HepG2 (cell line): ENCODE measurements around the gene SGK1. TPM values are rescaled to one million over a fixed set of nuclear protein-coding genes. Genes with fewer than 3 reads are reported as not detected.

Experiments used
- ARID3A ChIP-seq: IDR thresholded peaks from 2 replicates; pipeline ENCODE4 v1.6.1; 2012; ENCODE audit warnings: low read depth, low read length, improper control_type of control experiment
- DNMT3B ChIP-seq: conservative IDR thresholded peaks from 2 replicates; pipeline ENCODE4 v1.6.1; 2016; ENCODE audit warnings: missing biosample characterization, control low read depth
- ELF4 ChIP-seq: sonication (generic); formaldehyde crosslinking; IDR thresholded peaks from 2 replicates; pipeline ENCODE4 v1.5.0; 2020; ENCODE audit warnings: missing genetic modification reagents, mild to moderate bottlenecking, moderate library complexity, borderline replicate concordance
- PAWR ChIP-seq: sonication (generic); formaldehyde crosslinking; IDR thresholded peaks from 2 replicates; pipeline ENCODE4 v1.4.0; 2020; ENCODE audit warnings: missing genetic modification reagents, mild to moderate bottlenecking, borderline replicate concordance
- PBX2 ChIP-seq: IDR thresholded peaks from 2 replicates; pipeline ENCODE4 v1.6.1; 2016; ENCODE audit warnings: control low read depth
- RARA ChIP-seq: IDR thresholded peaks from 2 replicates; pipeline ENCODE4 v1.6.1; 2016; ENCODE audit warnings: missing genetic modification reagents, missing compliant biosample characterization
- SATB2 ChIP-seq: sonication (generic); formaldehyde crosslinking; IDR thresholded peaks from 2 replicates; pipeline ENCODE4 v1.5.0; 2020; ENCODE audit warnings: missing genetic modification reagents
- SMARCC2 ChIP-seq: fragments of 450-650 bp; IDR thresholded peaks from 2 replicates; pipeline ENCODE4 v1.6.1; 2017; ENCODE audit warnings: antibody characterized with exemption, mild to moderate bottlenecking
- SOX6 ChIP-seq, 2 experiments: fragments of 450-650 bp in 1 of 2; sonication (generic) in 1 of 2; formaldehyde crosslinking in 1 of 2; IDR thresholded peaks; 2 replicates each; pipeline versions ENCODE4 v1.4.0 to v1.6.1; 2017 to 2020; ENCODE audit warnings: antibody characterized with exemption in 1 of 2, mild to moderate bottlenecking in 1 of 2, missing genetic modification reagents in 1 of 2
- SRSF1 ChIP-seq: fragments of 200-400 bp; formaldehyde crosslinking; optimal IDR thresholded peaks from 2 replicates; pipeline ENCODE3; 2017; ENCODE audit warnings: mild to moderate bottlenecking, low read depth, low read length, moderate library complexity
- TOPORS ChIP-seq: sonication (generic); formaldehyde crosslinking; IDR thresholded peaks from 2 replicates; pipeline ENCODE4 v1.8.0; 2023; ENCODE audit warnings: mild to moderate bottlenecking, missing genetic modification reagents
- TRAFD1 ChIP-seq: sonication (generic); formaldehyde crosslinking; IDR thresholded peaks from 2 replicates; pipeline ENCODE4 v1.5.1; 2020; ENCODE audit warnings: missing genetic modification reagents, mild to moderate bottlenecking, borderline replicate concordance
- ZBTB3 ChIP-seq: sonication (generic); formaldehyde crosslinking; IDR thresholded peaks from 2 replicates; pipeline ENCODE4 v1.4.0; 2020; ENCODE audit warnings: low read depth, mild to moderate bottlenecking, moderate library complexity, missing genetic modification reagents, borderline replicate concordance
- ZBTB7A ChIP-seq: sonication (generic); formaldehyde crosslinking; IDR thresholded peaks from 2 replicates; pipeline ENCODE4 v1.8.0; 2022; ENCODE audit warnings: mild to moderate bottlenecking, missing genetic modification reagents
- ZNF124 ChIP-seq: sonication (generic); formaldehyde crosslinking; IDR thresholded peaks from 2 replicates; pipeline ENCODE4 v1.4.0; 2020; ENCODE audit warnings: missing genetic modification reagents
- ZNF235 ChIP-seq: sonication (generic); formaldehyde crosslinking; IDR thresholded peaks from 2 replicates; pipeline ENCODE4 v1.8.1; 2023; ENCODE audit warnings: mild to moderate bottlenecking, missing genetic modification reagents, borderline replicate concordance
- ZNF281 ChIP-seq: sonication (generic); formaldehyde crosslinking; IDR thresholded peaks from 2 replicates; pipeline ENCODE4 v1.4.0; 2020; ENCODE audit warnings: missing genetic modification reagents, borderline replicate concordance
- ZNF552 ChIP-seq: sonication (generic); formaldehyde crosslinking; IDR thresholded peaks from 2 replicates; pipeline ENCODE4 v1.9.0; 2022; ENCODE audit warnings: missing genetic modification reagents, mild to moderate bottlenecking, borderline replicate concordance
- ZNF619 ChIP-seq: sonication (generic); formaldehyde crosslinking; IDR thresholded peaks from 2 replicates; pipeline ENCODE4 v1.4.0; 2020; ENCODE audit warnings: mild to moderate bottlenecking, missing genetic modification reagents
- ZNF746 ChIP-seq: sonication (generic); formaldehyde crosslinking; IDR thresholded peaks from 2 replicates; pipeline ENCODE4 v1.8.0; 2022; ENCODE audit warnings: mild to moderate bottlenecking, missing genetic modification reagents
- ZNF790 ChIP-seq: sonication (generic); formaldehyde crosslinking; IDR thresholded peaks from 2 replicates; pipeline ENCODE4 v1.8.0; 2022; ENCODE audit warnings: missing genetic modification reagents, mild to moderate bottlenecking, borderline replicate concordance
- polyA plus RNA-seq, 8 experiments: library from polyadenylated mRNA; depleted of rRNA in 3 of 8; stranded (reverse) in 7 of 8; unstranded in 1 of 8; fragments of >200 nt; fragmentation: Illumina TruSeq in 4 of 8; extraction: Trizol in 4 of 8; gene quantifications; 2 replicates each; pipeline versions ENCODE4 v1.2.1 to v1.2.3, GENCODE V29; 2011 to 2016; ENCODE audit warnings: low read depth in 4 of 8, missing spikeins in 1 of 8, mixed read lengths in 1 of 8; ENCODE audit not compliant: insufficient read depth in 1 of 8
- total RNA-seq, 5 experiments: library from RNA; depleted of rRNA; stranded (reverse); fragments of >200 nt; fragmentation: Illumina TruSeq; extraction: Trizol; gene quantifications; 2 replicates each; pipeline ENCODE4 v1.2.3, GENCODE V29; 2016; ENCODE audit warnings: low read depth in 1 of 5

SGK1 gene
- total and polyA plus RNA-seq, 2 of the 13 experiments (the other 11 are each of a cell fraction or from before 2014, with no cell fraction given), result 56.1 to 56.2 TPM

GRCh38 chr6:134174672-134175531 lies 143.0 kb downstream of the SGK1 start (continued):
- TF ChIP-seq SOX6 (IDR thresholded peaks at IDR 0.05), result no peak
- TF ChIP-seq SOX6 (CRISPR knock-in tag; IDR thresholded peaks at IDR 0.05), result peak; percentile 35
- no peak; the same call in 1 of the 2 replicates for TF ChIP-seq ZNF619
- no peak for TF ChIP-seq DNMT3B (CRISPR knock-in tag)
- peak; percentile 35; the same call in 1 of the 2 replicates for TF ChIP-seq ZNF235 (CRISPR knock-in tag)
- peak; percentile 7; the same call in 1 of the 2 replicates for TF ChIP-seq ZNF281
- no peak for TF ChIP-seq TRAFD1 (CRISPR knock-in tag)
- TF ChIP-seq RARA, result 0 out of 2 replicates have a peak, but pooled peaks have one; percentile 16
- TF ChIP-seq SMARCC2, result no peak
- TF ChIP-seq ZBTB7A (CRISPR knock-in tag), result peak; percentile 63; the same call in 1 of the 2 replicates
- peak; percentile 30; the same call in 1 of the 2 replicates for TF ChIP-seq ZNF552
- TF ChIP-seq PAWR, result no peak
- TF ChIP-seq SATB2 (CRISPR knock-in tag), result peak; percentile 24; the same call in 1 of the 2 replicates
- peak; percentile 75 for TF ChIP-seq ZBTB3 (CRISPR knock-in tag)
- TF ChIP-seq ELF4 (CRISPR knock-in tag), result no peak
- TF ChIP-seq TOPORS (CRISPR knock-in tag), result peak; percentile 75; the same call in 1 of the 2 replicates
- TF ChIP-seq ZNF124 (CRISPR knock-in tag), result peak; percentile 20; the same call in 1 of the 2 replicates
- TF ChIP-seq PBX2 (CRISPR knock-in tag), result no peak
- TF ChIP-seq ARID3A, result peak; percentile 52
- TF ChIP-seq SRSF1, result peak; percentile 25
- peak; percentile 71; the same call in 1 of the 2 replicates for TF ChIP-seq ZNF790
- no peak for TF ChIP-seq ZNF746
